GM19438 (cell line): Measurements from ENCODE around the gene ASCC1.

Experiments
- ATAC-seq: cut with Tn5 transposase; IDR thresholded peaks from one replicate; pipeline ENCODE4 v1.9.1; 2021; ENCODE audit warnings: low read depth; ENCODE audit not compliant: unreplicated experiment

ASCC1 gene

DNA sequence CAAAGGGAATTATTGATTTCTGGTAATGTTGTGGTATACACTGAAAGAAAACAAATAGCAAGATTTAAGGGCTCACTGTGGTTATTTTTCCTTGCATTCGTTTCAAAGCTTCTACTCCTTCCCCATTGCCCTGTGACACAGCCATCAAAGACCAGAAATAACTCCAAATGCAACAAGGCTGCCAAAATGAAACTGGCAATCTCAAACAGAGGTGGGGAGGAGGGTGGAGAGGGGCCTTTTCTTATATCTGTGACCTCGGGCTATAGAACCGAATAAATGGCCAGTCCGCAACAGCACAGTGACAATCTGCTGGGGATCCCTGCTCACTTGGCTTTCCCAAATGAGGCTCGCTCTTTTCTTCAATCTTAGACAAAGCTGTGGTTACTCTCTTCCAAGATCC, 110.4 kb downstream of the ASCC1 start:
- no peak for ATAC-seq

DNA sequence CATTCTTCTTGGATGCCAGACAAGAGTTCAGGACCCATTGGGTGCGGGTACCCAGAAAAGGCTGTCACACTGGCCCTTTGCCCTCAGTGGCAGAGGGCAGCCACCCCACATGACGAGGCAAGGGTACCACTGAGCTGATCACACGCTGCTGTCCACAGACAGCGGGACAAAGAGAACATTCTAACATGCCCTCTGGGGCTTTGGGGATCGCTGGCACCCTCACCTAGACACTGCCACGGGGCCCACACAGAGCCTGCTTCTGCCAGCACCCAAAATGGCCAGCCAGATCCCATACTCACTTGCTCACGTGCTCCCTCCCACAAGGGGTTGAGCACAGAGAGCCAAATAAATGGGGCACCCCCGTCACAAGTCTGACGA, 111.0 kb downstream of the ASCC1 start:
- no peak for ATAC-seq

DNA sequence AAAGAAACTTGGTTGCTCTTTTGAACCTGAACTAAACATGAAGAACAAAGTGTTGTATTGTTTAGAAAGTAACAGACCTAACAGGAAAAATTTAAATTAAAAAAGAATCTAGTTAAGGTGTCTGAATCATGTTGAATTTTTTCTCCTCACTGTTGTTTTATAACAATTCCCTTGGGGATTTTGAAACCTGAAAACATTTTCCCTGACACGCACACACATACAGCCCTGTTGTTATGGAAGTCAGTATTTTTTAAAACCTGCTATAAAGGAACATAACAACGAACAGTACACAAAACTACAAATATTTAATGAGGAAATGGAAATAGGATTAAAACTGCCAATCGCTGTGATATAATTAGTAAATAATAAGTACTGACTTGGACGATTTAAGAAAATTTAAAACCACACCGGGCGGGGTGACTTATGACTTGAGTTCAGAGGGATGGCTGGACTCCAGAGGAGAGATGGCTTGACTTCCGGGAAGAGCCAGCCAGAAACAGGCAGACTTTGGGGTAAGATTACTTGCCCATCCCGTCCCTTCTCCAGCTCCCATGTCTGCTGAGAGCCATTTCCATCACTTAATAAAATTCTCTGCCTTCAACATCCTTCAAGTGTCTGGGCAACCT, 111.5 kb downstream of the ASCC1 start:
- ATAC-seq = no peak

DNA sequence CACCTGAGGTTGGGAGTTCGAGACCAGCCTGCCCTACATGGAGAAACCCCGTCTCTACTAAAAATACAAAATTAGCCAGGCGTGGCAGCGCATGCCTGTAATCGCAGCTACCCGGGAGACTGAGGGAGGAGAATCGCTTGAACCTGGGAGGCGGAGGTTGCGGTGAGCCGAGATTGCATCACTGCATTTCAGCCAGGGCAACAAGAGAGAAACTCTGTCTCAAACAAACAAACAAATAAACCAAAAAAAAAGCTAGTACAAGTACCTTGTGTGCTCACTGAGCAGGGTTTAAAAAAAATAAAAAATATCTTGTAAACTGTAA, 116.5 kb downstream of the ASCC1 start:
- ATAC-seq = no peak

DNA sequence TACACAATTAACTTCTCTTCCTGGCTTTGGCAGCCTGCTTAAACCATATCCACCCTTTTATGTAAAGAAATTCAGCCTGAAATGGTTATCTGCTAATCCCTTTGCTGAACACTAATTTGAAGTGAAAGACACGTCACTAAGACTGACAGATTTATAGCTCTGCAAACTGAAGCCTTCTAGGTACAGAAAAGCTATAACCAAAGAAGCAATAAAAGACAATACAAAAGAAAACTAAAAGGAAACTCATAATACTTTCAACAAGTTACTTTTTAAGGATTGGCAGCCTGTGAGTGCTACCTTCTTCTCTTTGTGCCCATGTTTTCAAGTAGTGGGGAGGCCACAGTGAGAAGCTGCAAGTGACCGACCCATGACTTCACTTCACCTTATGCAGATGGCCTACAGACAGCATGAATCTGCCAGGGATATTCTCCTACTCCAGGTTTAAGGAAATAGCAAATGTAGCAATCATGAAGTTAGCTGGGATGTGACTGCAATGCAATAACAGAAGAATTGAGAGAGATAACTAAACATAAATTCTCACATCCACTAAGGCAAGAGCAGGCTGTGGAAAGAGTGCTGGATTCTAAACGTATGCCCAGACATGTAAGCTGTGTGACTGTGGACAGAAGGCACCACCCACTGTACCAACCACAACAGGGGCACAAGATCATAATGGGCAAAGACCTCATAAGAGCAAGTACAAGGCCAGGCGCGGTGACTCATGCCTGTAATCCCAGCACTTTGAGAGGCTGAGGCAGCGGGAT, 117.1 kb downstream of the ASCC1 start:
- no peak for ATAC-seq

DNA sequence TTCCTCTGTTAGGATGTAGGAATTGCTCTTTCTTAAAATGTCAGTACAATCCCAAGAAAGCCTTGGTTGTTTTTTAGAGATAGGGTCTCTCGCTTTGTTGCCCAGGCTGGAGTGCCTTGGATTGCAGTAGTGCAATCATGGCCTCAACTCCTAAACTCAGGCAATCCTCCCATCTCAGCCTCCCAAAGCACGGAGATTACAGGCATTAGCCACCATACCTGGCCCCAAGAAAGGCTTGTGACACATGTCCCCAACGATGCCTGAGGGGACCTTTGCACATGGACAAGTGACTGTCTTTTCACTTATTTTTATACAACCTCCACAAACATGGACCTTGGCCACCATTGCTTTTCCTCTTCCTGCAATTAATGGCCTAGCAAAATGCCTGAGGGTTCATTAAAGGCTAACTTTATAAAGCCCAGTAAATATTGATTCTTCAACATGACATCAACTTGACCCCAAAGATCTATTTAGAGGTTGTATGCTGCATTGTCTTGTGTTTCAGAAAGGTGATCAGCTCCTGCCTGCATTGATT, 117.7 kb downstream of the ASCC1 start:
- ATAC-seq = no peak

DNA sequence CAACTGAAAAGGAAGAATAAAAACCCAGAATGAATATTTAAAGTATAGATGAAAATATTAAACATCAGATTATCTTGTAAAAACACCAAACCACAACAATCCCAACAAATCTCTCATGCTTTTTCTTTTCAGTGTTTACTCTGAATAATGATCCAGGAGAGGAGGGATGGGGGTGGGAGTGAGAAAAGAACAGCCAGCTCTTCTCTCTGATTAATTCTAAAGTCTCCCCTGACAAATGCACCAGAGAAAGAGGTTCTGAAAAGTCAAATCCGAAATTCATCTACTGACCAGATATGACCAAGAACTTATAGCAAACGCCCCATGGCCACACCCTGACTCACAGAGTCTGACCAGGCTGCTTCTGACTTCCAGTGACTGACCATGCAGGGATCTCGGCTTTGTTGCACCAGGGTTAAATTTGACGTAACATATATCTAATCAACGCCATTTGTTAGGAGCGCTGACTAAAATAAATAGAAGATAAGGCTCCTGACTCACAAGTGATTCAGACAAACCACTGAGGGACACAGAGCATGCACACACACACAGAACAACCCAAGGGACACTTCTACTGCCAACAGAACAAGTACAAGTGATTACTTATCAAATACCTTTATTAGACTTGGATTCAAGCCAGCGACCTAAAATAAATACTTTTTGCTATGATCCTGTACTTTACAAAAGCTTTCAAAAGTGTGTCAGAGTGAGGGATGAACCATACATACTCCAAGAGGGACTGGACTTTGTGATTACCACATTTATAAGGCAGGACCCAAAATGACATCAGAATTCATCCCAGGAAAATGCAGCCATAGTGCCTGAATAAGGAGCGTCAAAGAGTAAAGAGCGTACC, 118.4 kb downstream of the ASCC1 start:
- ATAC-seq = no peak

DNA sequence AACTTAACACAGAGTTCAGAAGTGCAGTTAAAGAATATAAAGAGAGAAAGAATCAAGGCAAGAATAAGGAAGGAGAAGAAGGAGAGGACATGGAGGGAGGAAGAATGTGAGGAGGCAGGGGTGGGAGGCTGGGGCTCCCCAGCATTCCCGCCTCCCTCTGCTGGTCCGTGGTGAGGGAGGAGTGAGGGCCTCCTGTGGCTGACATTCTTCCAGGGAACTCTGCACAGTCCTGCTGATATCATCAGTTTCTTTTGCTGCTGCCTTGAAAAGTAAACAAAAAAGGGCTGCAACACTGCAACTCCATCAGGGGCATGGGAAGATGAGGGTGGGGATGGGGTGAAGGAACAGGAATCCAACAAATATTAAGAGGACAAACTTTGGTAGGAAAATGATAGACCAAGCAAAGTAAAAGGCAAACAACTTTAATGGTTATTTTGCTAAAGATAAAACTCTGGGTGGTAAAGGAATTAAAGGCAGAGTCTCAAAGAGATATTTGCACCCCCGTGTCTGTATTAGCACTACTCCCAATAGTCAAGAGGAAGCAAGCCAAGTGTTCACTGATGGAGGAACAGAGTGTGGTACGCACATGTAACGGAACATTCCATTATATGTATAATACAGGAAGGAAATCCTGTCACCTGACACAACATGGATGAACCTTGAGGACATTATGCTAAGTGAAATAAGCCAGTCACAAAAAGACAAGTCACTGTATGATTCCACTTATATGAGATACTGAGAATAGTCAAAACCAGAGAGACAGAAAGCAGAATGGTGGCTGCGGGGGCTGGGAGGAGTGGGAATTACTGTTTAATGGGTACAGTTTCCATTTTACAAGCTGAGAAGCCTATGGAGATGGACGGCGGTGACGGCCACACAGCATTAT, 119.7 kb downstream of the ASCC1 start:
- no peak for ATAC-seq

DNA sequence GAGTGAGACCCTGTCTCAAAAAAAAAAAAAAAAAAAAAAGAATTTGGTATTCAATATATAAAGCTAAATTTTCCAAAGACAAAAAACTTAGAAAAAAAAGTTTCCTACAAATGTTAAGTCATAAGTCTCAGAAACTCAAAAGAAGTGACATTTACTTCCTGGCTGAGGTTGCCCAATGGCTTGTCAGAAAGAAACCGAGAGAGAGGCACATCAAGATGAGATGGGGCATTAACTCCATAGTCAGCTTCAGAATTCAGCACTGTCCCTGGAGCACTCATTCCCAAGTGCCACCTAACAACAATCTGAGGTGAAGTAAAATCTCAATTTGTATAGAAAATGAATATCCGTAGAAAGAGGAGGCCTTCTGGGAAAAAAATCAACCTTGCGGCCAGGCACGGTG, 120.9 kb downstream of the ASCC1 start:
- ATAC-seq = no peak

DNA sequence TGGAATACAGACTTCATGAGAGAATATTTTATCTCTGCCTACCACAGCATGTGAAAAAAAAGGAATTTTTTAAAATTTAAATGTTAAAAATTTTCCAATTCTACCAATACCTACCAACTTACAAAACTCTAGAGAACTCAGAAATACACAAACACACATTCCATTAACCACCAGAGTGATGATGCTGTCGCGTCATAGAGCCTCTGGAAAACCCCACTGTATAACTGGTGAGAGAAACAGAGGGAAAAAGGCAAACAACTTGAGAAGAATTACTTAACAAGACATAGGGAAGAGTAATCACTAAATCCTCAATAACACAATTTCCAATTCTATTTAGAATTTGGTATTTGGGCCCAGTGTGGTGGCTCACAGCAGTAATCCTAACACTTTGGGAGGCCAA, 121.5 kb downstream of the ASCC1 start:
- no peak for ATAC-seq

DNA sequence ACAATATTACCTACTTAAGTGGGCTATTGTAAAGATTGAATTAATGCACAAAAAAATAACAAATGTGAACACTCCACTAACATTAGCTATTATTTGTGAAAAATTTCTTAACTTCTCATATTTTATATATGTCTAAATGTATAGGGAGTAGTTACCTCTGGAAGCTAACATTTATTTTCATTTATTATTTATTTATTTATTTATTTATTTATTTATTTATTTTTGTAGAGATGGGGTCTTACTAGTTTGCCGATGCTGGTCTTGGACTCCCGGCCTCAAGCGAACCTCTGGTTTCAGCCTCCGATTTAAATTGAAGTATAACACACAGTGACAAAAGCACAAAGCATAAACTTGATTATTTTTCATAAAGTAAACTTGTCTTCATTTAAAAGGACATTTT, 122.6 kb downstream of the ASCC1 start:
- ATAC-seq = no peak

DNA sequence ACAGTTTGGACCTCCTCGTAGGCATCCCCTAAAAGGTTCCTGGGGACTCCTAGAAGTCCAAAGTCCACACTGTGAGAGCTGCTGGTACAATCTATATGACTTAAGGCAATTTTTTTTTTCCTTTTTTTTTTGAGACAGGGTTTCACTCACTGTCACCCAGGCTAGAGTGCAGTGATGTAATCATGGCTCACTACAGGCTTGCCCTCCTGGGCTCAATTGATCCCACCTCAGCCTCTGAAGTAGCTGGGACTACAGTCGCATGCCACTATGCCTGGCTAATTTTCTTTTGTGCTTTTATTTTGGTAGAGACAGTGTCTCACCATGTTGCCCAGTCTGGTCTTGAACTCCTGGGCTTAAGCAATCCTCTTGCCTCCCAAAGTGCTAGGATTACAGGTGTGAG, 123.1 kb downstream of the ASCC1 start:
- no peak for ATAC-seq

DNA sequence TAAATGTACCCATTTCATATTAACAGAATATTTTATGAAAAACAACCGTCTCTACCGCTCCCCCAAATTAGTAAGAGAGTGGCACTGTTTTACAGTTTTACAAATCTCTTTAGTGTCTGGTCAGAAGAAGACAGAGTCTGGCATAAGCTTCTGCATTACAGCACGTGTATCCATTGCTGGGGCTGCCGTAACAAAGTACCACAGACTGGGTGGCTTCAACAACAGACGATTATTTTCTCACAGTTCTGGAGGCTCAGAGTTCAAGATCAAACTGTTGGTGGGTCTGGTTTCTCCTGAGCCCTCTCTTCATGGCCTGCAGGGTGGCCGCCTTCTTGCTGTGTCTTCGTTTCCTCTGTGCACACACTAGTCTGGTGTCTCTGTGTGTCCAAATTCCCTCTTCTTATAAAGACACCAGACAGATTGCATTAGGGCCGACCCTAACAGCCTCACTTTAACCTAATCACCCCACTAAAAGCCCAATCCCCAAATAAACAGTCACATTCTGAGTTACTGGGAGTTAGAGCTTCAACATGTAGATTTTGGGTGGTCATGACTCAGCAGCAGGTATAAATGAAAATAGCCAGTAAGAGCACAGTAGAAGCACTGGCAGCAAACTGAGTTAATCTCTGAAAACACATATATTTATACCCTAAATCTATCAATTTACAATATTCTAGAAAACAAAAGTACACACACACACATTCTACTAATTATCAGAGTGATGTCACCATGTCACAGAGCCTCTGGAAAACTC, 123.7 kb downstream of the ASCC1 start:
- ATAC-seq = no peak

DNA sequence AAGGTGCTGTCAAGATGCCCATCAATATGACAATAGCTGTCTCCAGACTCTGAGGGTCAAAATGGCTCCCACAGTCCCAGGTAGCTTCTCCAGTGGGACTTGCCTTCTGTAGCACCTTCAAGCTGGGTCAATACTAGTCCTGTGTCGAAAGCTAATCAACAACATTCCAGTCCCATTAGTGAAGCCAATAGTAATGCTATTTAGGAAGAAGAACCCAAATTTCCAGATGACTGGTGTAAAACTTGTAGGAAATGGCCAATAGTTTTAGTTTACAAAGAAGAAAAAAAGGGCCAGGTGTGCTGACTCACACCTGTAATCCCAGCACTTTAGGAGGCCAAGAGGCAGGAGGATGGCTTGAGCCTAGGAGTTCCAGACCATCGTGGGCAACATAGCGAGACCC, 125.8 kb downstream of the ASCC1 start:
- ATAC-seq = no peak

DNA sequence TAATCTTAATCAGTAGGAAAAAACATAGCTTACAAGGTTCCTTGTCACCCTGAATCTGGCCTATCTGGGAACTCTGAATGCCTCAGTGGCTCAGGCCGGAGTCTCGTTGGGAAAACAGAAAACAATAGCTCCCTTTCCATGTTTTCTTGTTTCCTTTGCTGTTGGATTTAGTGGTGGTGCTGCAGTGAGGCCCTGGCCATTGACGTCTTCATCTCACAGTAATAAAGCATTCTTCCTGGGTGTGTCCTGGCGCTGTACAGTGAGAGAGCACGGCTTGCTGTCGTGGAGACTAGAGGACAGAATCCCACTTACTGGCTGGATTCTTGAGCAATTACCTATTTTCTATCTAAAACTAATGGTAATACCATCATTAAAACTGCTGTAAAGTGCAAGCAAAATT, 126.5 kb downstream of the ASCC1 start:
- ATAC-seq = no peak

DNA sequence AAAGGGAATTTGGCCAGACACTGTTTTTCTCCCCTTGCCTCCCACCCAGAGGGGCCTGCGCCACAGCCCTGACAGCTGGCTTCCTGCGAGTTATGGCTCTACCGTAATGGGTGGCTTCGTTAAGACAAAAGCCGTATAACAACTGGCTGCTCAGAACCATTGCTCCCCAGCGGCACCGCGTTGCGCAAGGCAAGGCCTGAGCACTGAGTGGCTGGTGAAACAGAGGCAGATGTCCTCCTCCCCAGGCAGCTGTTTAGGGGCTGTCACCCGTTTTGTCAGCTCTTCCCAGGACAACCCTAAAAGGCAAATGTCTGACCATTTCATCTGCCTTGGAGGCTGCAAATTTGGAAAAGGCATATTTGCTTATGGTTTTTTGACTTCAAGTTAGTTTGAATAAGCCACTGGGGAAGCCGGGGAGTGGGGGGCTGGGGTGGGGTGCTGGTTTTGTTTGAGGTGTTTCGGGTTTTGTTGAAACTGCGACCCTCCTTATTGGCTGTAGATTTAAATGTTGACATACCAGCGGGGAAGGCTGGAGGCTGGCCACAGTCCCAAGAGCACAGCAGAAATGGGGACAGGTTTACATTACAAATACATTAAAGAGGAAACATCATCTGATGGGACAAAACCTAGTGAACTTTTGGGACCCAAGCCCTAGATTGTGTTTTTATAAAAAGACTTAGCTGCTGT, 127.0 kb downstream of the ASCC1 start:
- no peak for ATAC-seq

DNA sequence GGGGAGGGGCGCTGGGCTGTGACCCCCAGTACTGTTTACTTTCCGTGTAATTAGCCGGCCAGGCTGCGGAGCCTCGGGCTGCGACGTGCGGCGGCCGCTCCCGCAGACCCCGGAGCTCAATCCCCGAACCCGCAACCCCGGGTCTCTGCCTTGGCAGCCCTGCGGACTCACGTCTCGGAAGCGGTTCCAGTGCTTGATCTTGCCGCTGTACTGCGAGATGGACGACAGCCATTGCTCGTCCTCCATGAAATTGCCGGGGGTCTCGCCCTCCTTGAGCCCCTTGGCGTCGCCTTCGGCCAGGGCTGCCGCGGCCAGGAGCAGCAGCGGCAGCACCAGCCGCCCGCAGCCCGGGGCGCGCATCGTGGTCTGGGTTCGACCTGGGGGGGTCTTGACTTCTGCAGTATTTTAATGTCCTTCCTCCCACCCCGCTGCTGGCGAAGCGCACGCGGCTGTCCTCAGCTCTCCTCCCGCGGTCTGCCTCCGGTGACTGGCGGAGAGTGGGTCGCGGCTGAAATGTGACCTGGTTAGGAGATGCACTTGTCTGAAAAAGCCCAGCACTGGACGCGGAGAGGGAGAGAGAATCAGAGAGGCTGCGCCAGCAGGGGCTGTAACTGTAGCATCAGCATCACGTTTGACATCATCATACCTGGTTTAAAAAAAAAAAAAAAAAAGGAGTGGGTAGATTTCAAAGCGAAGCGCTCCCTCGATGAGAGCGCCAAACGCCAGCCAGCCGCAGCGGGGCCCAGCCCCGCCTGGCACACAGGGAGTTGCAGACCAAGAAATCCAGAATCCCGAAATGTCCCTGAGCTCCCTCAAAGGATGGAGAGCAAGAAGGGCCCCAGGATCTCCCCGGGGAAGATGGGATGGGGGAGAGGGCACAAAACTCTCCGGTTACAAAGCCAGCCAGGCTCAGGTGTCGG, 127.8 kb downstream of the ASCC1 start, which contains the start of gene SPOCK2:
Gene SPOCK2 (minus strand): TSS at position 583 of the 920 bp plus-strand sequence. CDS start 223 bp downstream, at position 360.
- ATAC-seq = no peak

DNA sequence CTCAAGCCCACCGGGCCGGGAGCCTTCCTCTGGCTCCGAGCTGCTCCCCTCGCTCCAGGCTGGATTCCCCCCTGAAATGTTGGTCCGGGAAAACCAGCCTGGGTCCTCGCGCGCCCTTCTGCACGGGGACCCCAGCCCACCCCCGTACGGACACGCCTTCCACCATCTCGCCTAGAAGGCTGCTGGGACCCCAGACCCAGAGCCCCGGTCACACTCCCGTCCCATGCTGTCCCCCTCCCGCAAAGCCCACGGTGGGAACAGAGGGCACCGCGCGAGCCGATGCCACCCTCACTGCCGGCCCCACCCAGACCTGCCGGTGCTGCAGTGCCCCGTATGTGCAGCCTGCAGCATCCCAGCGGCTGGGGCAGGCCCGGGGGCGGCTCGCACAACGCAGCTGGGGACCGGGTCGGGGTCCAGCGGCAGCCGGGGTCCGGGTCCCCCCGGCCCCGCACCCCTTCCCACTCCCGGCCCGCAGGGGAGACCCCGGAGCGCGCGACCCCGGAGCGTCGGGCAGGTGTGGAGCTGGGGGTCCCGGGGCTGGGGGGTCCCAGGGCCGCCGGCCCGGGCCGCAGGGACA, 128.6 kb downstream of the ASCC1 start:
- no peak for ATAC-seq
